Measurements from ENCODE around the gene CSTF3.

DNA sequence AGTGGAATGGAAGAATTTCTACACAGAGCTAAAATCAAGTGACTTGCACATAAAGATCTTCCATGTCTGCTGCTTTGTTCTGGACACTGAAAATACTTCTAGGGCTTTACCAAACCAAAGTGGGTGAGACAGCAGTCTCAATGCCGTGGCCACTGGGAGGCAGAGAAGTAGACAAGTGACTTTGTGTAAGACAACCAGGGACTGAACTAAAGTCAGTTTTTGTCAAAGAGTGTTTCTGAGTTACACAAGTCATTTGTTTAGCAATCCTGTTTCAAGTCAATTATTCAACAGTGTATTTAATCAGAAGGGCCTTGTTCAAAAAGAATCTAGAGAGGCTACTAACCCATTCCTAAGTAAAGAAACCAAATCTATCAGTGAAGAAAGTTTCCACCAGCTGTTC lies 75.3 kb downstream of the CSTF3 start:
- TF ChIP-seq, protein P1, sequence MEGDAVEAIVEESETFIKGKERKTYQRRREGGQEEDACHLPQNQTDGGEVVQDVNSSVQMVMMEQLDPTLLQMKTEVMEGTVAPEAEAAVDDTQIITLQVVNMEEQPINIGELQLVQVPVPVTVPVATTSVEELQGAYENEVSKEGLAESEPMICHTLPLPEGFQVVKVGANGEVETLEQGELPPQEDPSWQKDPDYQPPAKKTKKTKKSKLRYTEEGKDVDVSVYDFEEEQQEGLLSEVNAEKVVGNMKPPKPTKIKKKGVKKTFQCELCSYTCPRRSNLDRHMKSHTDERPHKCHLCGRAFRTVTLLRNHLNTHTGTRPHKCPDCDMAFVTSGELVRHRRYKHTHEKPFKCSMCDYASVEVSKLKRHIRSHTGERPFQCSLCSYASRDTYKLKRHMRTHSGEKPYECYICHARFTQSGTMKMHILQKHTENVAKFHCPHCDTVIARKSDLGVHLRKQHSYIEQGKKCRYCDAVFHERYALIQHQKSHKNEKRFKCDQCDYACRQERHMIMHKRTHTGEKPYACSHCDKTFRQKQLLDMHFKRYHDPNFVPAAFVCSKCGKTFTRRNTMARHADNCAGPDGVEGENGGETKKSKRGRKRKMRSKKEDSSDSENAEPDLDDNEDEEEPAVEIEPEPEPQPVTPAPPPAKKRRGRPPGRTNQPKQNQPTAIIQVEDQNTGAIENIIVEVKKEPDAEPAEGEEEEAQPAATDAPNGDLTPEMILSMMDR (IDR thresholded peaks at IDR 0.05; ENCODE audit: insufficient read depth, low read depth, low read length) = no peak
- TF ChIP-seq EZH2 (IDR thresholded peaks at IDR 0.05; ENCODE audit: insufficient read depth, low read length) = no peak
